Endothelial cell of umbilical vein (primary cell): ENCODE results near the gene SPEF1. TPM values are rescaled to one million over a fixed set of nuclear protein-coding genes. Genes with fewer than 3 reads are reported as not detected.

Source experiments
- BruUV-seq: library from RNA; stranded (reverse); fragments of 400-500 nt; replicated peaks from 2 replicates; lab custom pipeline; 2021; lab: Mats Ljungman, UMichigan
- CTCF ChIA-PET: fragments of 300-600, 350-600 bp; sonication (Branson Sonifier 250); formaldehyde crosslinking; loops from one replicate; lab custom pipeline; 2021; ENCODE audit warnings: antibody characterized with exemption, inconsistent platforms; lab: Charles Lee
- POLR2A ChIA-PET: fragments of 300-600, 350-600 bp; sonication (Branson Sonifier 250); formaldehyde crosslinking; loops from one replicate; lab custom pipeline; 2021; ENCODE audit warnings: antibody characterized with exemption, inconsistent platforms; lab: Charles Lee
- DNase-seq: peaks from one replicate; pipeline ENCODE4 v3.0.0-alpha.2; 2011; ENCODE audit warnings: low read depth, low spot score
- FAIRE-seq: peaks from 2 replicates; lab custom pipeline; 2011; peaks lifted over from hg19 to GRCh38; lab: Jason Lieb, UNC
- H2AFZ ChIP-seq: 2 replicates; pipeline ENCODE4 v1.6.0; 2012; ENCODE audit warnings: low read depth, low read length, control low read depth, inconsistent platforms
- H3K27ac ChIP-seq: 2 replicates; pipeline ENCODE4 v1.5.1; 2011; ENCODE audit warnings: low read depth, mild to moderate bottlenecking, control low read depth, low read length, moderate library complexity; ENCODE audit not compliant: insufficient read depth
- H3K27me3 ChIP-seq, 2 experiments: 2 replicates each; pipeline versions ENCODE4 v1.6.0 to v1.6.1; 2011; ENCODE audit warnings: low read length in 2 of 2, mixed read lengths in 1 of 2; ENCODE audit not compliant: control insufficient read depth in 2 of 2, insufficient read depth in 2 of 2
- H3K36me3 ChIP-seq, 2 experiments: 2 replicates in 1 of 2; 3 replicates in 1 of 2; pipeline ENCODE4 v1.5.1; 2011; ENCODE audit warnings: low read length in 2 of 2, mild to moderate bottlenecking in 1 of 2, moderate library complexity in 1 of 2; ENCODE audit not compliant: control insufficient read depth in 2 of 2, insufficient read depth in 2 of 2; ENCODE audit errors: extremely low read depth in 1 of 2
- H3K4me1 ChIP-seq: 3 replicates; pipeline ENCODE4 v1.5.1; 2011; ENCODE audit warnings: mild to moderate bottlenecking, low read length; ENCODE audit not compliant: control insufficient read depth, insufficient read depth; ENCODE audit errors: extremely low read depth
- H3K4me2 ChIP-seq: 2 replicates; pipeline ENCODE4 v1.6.1; 2011; ENCODE audit warnings: low read length, control low read depth, mixed read lengths; ENCODE audit not compliant: insufficient read depth
- H3K4me3 ChIP-seq, 3 experiments: fragments of 200-600 bp in 1 of 3; sonication (generic), shearing (Covaris generic) in 1 of 3; replicated peaks in 1 of 3; 2 replicates each; pipeline ENCODE4 v1.5.1; 2011 to 2016; ENCODE audit warnings: control low read depth in 3 of 3, low read length in 3 of 3, mild to moderate bottlenecking in 2 of 3, inconsistent platforms in 1 of 3, low read depth in 1 of 3, moderate library complexity in 1 of 3; ENCODE audit not compliant: insufficient read depth in 1 of 3
- H3K79me2 ChIP-seq: 2 replicates; pipeline ENCODE4 v1.6.0; 2012; ENCODE audit warnings: low read length, inconsistent platforms; ENCODE audit not compliant: control insufficient read depth, insufficient read depth
- H3K9ac ChIP-seq: replicated peaks from 2 replicates; pipeline ENCODE3; 2011; ENCODE audit warnings: low read length, control low read depth; ENCODE audit not compliant: insufficient read depth; ENCODE audit errors: extremely low read depth
- H3K9me1 ChIP-seq: replicated peaks from 3 replicates; pipeline ENCODE4 v1.6.0; 2011; ENCODE audit warnings: mild to moderate bottlenecking, low read length; ENCODE audit not compliant: control insufficient read depth, insufficient read depth; ENCODE audit errors: extremely low read depth
- H3K9me3 ChIP-seq: replicated peaks from 2 replicates; pipeline ENCODE4 v1.5.1; 2012; ENCODE audit warnings: low read length, inconsistent platforms; ENCODE audit not compliant: control insufficient read depth, insufficient read depth
- H4K20me1 ChIP-seq: replicated peaks from 2 replicates; pipeline ENCODE3; 2011; ENCODE audit warnings: mild to moderate bottlenecking, low read length; ENCODE audit not compliant: control insufficient read depth, insufficient read depth; ENCODE audit errors: extremely low read depth
- EZH2 ChIP-seq: IDR thresholded peaks from 2 replicates; pipeline ENCODE4 v1.6.1; 2012; ENCODE audit warnings: borderline replicate concordance, low read depth, mild to moderate bottlenecking, moderate library complexity, low read length, inconsistent platforms; ENCODE audit not compliant: severe bottlenecking
- FOS ChIP-seq: IDR thresholded peaks from 2 replicates; pipeline ENCODE4 v1.6.1; 2011; ENCODE audit warnings: mild to moderate bottlenecking, low read length, moderate library complexity, borderline replicate concordance; ENCODE audit not compliant: insufficient read depth
- GATA2 ChIP-seq: IDR thresholded peaks from 2 replicates; pipeline ENCODE4 v1.7.0; 2011; ENCODE audit warnings: low read depth, mild to moderate bottlenecking, moderate library complexity, mixed read lengths, low read length; ENCODE audit not compliant: insufficient read length, insufficient read depth
- JUN ChIP-seq: IDR thresholded peaks from 2 replicates; pipeline ENCODE4 v1.6.1; 2011; ENCODE audit warnings: borderline replicate concordance, low read depth; ENCODE audit not compliant: insufficient read length, insufficient read depth
- MAX ChIP-seq: IDR thresholded peaks from 2 replicates; pipeline ENCODE4 v1.6.1; 2011; ENCODE audit not compliant: insufficient read depth, insufficient read length
- MYC ChIP-seq: IDR thresholded peaks from one replicate; pipeline ENCODE4 v1.6.1; 2011; ENCODE audit warnings: mild to moderate bottlenecking, low read depth, low read length
- POLR2A ChIP-seq: IDR thresholded peaks from 2 replicates; pipeline ENCODE4 v1.6.1; 2012; ENCODE audit warnings: low read depth, mild to moderate bottlenecking, control low read depth, low read length
- POLR2AphosphoS5 ChIP-seq: IDR thresholded peaks from 2 replicates; pipeline ENCODE4 v1.6.1; 2012; ENCODE audit warnings: low read depth, mild to moderate bottlenecking, control low read depth, low read length, moderate library complexity; ENCODE audit not compliant: insufficient read depth
- dilution Hi-C: fragments of 300-500 bp; cut with MboI; formaldehyde crosslinking; loops from one replicate; pipeline ENCODE4 v1.15.0; 2019; ENCODE audit warnings: low sequenced_read_pairs; ENCODE audit not compliant: extremely low pct_ligation_motif_present
- intact Hi-C: fragments of 100-400 bp; cut with micrococcal nuclease; formaldehyde crosslinking; loops from one replicate; pipeline ENCODE4 v1.10.0; 2022
- polyA plus RNA-seq, 4 experiments: library from polyadenylated mRNA; depleted of rRNA in 3 of 4; stranded (reverse) in 3 of 4; unstranded in 1 of 4; fragments of >200 nt; gene quantifications; 2 replicates each; pipeline versions ENCODE4 v1.2.1 to v1.2.3, GENCODE V29; 2011 to 2012; ENCODE audit warnings: missing spikeins in 1 of 4
- total RNA-seq: library from RNA; stranded (reverse); gene quantifications from 2 replicates; pipeline ENCODE4 v1.2.3, GENCODE V29; 2021
- TF ChIP-seq, protein P1 (sequence below), 2 donors: IDR thresholded peaks; 1 replicate in 1 of 2; 2 replicates in 1 of 2; pipeline ENCODE4 v1.5.1; 2011; ENCODE audit warnings: low read length in 2 of 2, mild to moderate bottlenecking in 2 of 2, moderate library complexity in 2 of 2, control low read depth in 1 of 2, inconsistent platforms in 1 of 2, low read depth in 1 of 2; ENCODE audit not compliant: insufficient read depth in 1 of 2; ENCODE audit errors: extremely low read depth in 1 of 2

SPEF1 gene
- total and polyA plus RNA-seq, 2 donors (not counting 3 experiments of a cell fraction or from before 2014, with no cell fraction given), result 0.07 to 0.44 TPM

DNA sequence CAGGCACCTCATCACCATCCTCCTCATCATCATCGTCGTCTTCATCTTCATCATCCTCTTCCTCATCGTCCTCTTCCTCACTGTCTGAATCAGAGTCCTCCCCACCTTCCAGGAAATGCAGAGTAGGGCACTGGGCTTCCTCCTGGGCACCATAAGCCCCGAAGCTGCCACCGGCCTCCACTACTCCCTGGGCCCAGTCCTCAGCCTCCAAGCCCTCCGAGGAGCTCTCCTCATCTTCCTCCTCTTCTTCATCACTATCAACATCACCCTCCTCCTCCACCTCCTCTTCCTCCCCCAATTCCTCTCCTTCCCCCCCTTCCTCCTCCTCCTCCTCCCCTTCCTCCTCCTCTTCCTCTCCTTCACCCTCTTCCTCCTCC, 3.6 kb upstream of the SPEF1 start:
- peaks cover 31% of the 10 kb centered on the region for H3K79me2 ChIP-seq
- intact Hi-C loops, result no loop called here
- H3K9ac ChIP-seq, result no peak overlapping the region
- H3K36me3 ChIP-seq, result peaks cover 0 to 5% of the 10 kb centered on the region in 2 experiments
- no peak overlapping the region for H2AFZ ChIP-seq
- H3K4me1 ChIP-seq, result peaks cover 22% of the 10 kb centered on the region
- peaks cover 0 to under 1% of the 10 kb centered on the region in 2 experiments for H3K27me3 ChIP-seq
- peak overlapping the region; percentile 66 for H3K4me2 ChIP-seq
- POLR2A ChIA-PET, result no interaction called here
- no peaks in the 10 kb centered on the region for H4K20me1 ChIP-seq
- no peaks in the 10 kb centered on the region for H3K9me3 ChIP-seq
- CTCF ChIA-PET, result interaction anchor here (0.6 to 7.6 kb wide), 5 partner anchors 18 to 67 kb away, joined by 3 to 214 read pairs (median 6); partner anchors contain the start of gene AP5S1
- dilution Hi-C loops, result no loop called here
- H3K4me3 ChIP-seq, result peak overlapping the region in 1 of 3 experiments; percentile 1
- BruUV-seq, result no TSS peak
- DNase-seq, result no peak
- FAIRE-seq, result no peak
- H3K9me1 ChIP-seq, result no peaks in the 10 kb centered on the region
- TF ChIP-seq FOS (no peak), POLR2AphosphoS5 (no peak), MYC (no peak), GATA2 (no peak), JUN (no peak), POLR2A (no peak), MAX (no peak), EZH2 (no peak)
- TF ChIP-seq, protein P1, sequence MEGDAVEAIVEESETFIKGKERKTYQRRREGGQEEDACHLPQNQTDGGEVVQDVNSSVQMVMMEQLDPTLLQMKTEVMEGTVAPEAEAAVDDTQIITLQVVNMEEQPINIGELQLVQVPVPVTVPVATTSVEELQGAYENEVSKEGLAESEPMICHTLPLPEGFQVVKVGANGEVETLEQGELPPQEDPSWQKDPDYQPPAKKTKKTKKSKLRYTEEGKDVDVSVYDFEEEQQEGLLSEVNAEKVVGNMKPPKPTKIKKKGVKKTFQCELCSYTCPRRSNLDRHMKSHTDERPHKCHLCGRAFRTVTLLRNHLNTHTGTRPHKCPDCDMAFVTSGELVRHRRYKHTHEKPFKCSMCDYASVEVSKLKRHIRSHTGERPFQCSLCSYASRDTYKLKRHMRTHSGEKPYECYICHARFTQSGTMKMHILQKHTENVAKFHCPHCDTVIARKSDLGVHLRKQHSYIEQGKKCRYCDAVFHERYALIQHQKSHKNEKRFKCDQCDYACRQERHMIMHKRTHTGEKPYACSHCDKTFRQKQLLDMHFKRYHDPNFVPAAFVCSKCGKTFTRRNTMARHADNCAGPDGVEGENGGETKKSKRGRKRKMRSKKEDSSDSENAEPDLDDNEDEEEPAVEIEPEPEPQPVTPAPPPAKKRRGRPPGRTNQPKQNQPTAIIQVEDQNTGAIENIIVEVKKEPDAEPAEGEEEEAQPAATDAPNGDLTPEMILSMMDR (IDR thresholded peaks at IDR 0.05; ENCODE audit: extremely low read depth in 1 of 2, insufficient read depth in 1 of 2, low read depth in 1 of 2, low read length in 2 of 2), result no peak
- no peak overlapping the region for H3K27ac ChIP-seq
